Heart left ventricle (tissue), 16 donors: Measurements from ENCODE around the gene ZFAND5. TPM values are rescaled to one million over a fixed set of nuclear protein-coding genes. Genes with fewer than 3 reads are reported as not detected.

Experiments used
- ATAC-seq, 4 donors: fragments of 200-7000 bp; cut with Tn5 transposase; one replicate each; pipeline ENCODE4 v1.9.1; 2020 to 2022; ENCODE audit warnings: moderate library complexity in 4 of 4, mild to moderate bottlenecking in 3 of 4, moderate number of reproducible peaks in 1 of 4
- DNase-seq, 5 donors: peaks; one replicate each; pipeline ENCODE4 v3.0.0-alpha.2; 2020
- H3K27ac ChIP-seq, 12 donors: fragments of 200-600 bp; sonication (generic) in 4 of 12; one replicate each; pipeline versions ENCODE4 v1.5.0 to v1.8.0; 2016 to 2022; ENCODE audit warnings: mild to moderate bottlenecking in 2 of 12
- H3K27me3 ChIP-seq, 9 donors: fragments of 200-600 bp; sonication (generic) in 2 of 9; one replicate each; pipeline versions ENCODE4 v1.5.1 to v1.8.0; 2016 to 2022; ENCODE audit warnings: mild to moderate bottlenecking in 3 of 9
- H3K36me3 ChIP-seq, 9 donors: fragments of 200-600 bp; sonication (generic) in 2 of 9; one replicate each; pipeline versions ENCODE4 v1.5.0 to v1.8.0; 2018 to 2022; ENCODE audit warnings: mild to moderate bottlenecking in 2 of 9
- H3K4me1 ChIP-seq, 12 donors: fragments of 200-600 bp; sonication (generic) in 4 of 12; one replicate each; pipeline versions ENCODE4 v1.5.0 to v1.8.0; 2016 to 2022; ENCODE audit warnings: mild to moderate bottlenecking in 3 of 12
- H3K4me3 ChIP-seq, 12 donors: fragments of 200-600 bp; sonication (generic) in 4 of 12; one replicate each; pipeline versions ENCODE4 v1.5.0 to v1.8.0; 2017 to 2022; ENCODE audit warnings: mild to moderate bottlenecking in 9 of 12, moderate library complexity in 4 of 12
- H3K9me3 ChIP-seq, 12 donors: fragments of 200-600 bp; sonication (generic) in 4 of 12; one replicate each; pipeline versions ENCODE4 v1.5.0 to v1.8.0; 2016 to 2022; ENCODE audit warnings: mild to moderate bottlenecking in 1 of 12
- CTCF ChIP-seq, 12 donors: fragments of 200-600 bp; sonication (generic) in 4 of 12; IDR thresholded peaks; one replicate each; pipeline versions ENCODE4 v1.5.0 to v1.8.0; 2018 to 2022; ENCODE audit warnings: antibody characterized with exemption in 12 of 12, mild to moderate bottlenecking in 5 of 12
- POLR2A ChIP-seq, 2 donors: fragments of 450-650 bp; IDR thresholded peaks; one replicate each; pipeline ENCODE4 v1.6.1; 2017; ENCODE audit warnings: antibody characterized with exemption in 2 of 2, mild to moderate bottlenecking in 2 of 2, moderate library complexity in 2 of 2
- WGBS, 4 donors: extraction: QIAGEN DNeasy Blood & Tissue Kit in 2 of 4; methylation state at CpG; one replicate each; pipeline versions ENCODE4 v1.1.5 to v1.1.7; 2013 to 2018; 5-methylcytosine and 5-hydroxymethylcytosine counted together
- intact Hi-C, 10 donors: fragments of 100-400 bp; cut with DNase I; formaldehyde crosslinking; loops; one replicate each; pipeline versions ENCODE4 v1.11.1 to v1.14.2; 2022
- polyA plus RNA-seq, 2 donors: library from polyadenylated mRNA; stranded (reverse); fragments of 200-250 nt; gene quantifications; one replicate each; pipeline ENCODE4 v1.2.3, GENCODE V29; 2013
- total RNA-seq, 9 donors: library from RNA; depleted of rRNA in 2 of 9; stranded (reverse); fragments of >200 nt in 2 of 9; fragmentation: NEBNext Ultra II Directional in 3 of 9; extraction: Animal tissue kit (Norgen Biotek cat#: 25700) in 3 of 9; gene quantifications; one replicate each; pipeline versions ENCODE4 v1.1.0 to v1.2.4, GENCODE V29; 2016 to 2023
- donor health status: ischemic (EF 13 %, LVEDD 7.1; RV severe dilation, severe dysfunction).
- donor health status: healthy with polysubstance abuse.
- donor health status: DM: no; HTN: yes; CAD: no.
- donor health status: DM: no; HTN: no; CAD: no.
- donor health status: ischemic (EF 25% LVEDD 6.9; RV normal size, moderate dysfunction).
- donor health status: ischemic (EF 25% LVEDD 5.7; RV mildly dilated, moderate dysfunction).
- donor health status: healthy.
- donor health status: DM: yes; HTN: yes; CAD: no.
- donor health status: ischemic (EF 35%, LVEDD 5.7; RV mildly dilated, moderate dysfunction).
- donor health status: nonischemic (EF 11% LVEDD 7.7; RV severe dilation, severe dysfunction).
- donor health status: DM: yes; HTN: yes; CAD: no.
- donor health status: PGD.
- donor health status: ischemic (EF 29% LVEDD 5.4; RV normal size, mild dysfunction).
- donor health status: nonischemic (EF 23%, LVEDD 6.1; RV moderate dilation, normal function).

Gene ZFAND5
- total and polyA plus RNA-seq, 11 donors: 99.1 to 275 (median 157) TPM

GRCh38 chr9:72333197-72333596, 31.8 kb downstream of the ZFAND5 start:
- Histone ChIP-seq H3K27me3 (no peaks in the 10 kb centered on the region), H3K27ac (no peak overlapping the region), H3K4me3 (no peak overlapping the region), H3K4me1 (no peaks in the 10 kb centered on the region), H3K36me3 (peaks cover 0 to 29% (median 0%) of the 10 kb centered on the region in 9 donors), H3K9me3 (no peaks in the 10 kb centered on the region)
- WGBS, 4 donors: 91 to 99% (median 93%) methylated on average over 3 of the region's 3 CpGs
- no peak for ATAC-seq
- TF ChIP-seq CTCF (IDR thresholded peaks at IDR 0.05) (no peak), POLR2A (IDR thresholded peaks at IDR 0.05) (no peak)
- intact Hi-C loops: no loop called here
- DNase-seq: no peak

GRCh38 chr9:72332351-72332750, 32.7 kb downstream of the ZFAND5 start:
- TF ChIP-seq CTCF (IDR thresholded peaks at IDR 0.05) (no peak), POLR2A (IDR thresholded peaks at IDR 0.05) (no peak)
- no peaks in the 10 kb centered on the region for H3K27me3 ChIP-seq
- intact Hi-C loops: no loop called here
- H3K27ac ChIP-seq: no peak overlapping the region
- H3K4me3 ChIP-seq: no peak overlapping the region
- DNase-seq (no peak), ATAC-seq (no peak)
- no peaks in the 10 kb centered on the region for H3K4me1 ChIP-seq
- H3K9me3 ChIP-seq: no peaks in the 10 kb centered on the region
- 77 to 93% (median 80%) methylated on average over 4 of the region's 4 CpGs for WGBS, 4 donors
- H3K36me3 ChIP-seq: peaks cover 0 to 22% (median 0%) of the 10 kb centered on the region in 9 donors

- intact Hi-C loops: no loop called here
Measured at GRCh38 chr9:72327631-72328030, 37.4 kb downstream of the ZFAND5 start.

GRCh38 chr9:72326641-72327040, 38.4 kb downstream of the ZFAND5 start:
- no peak overlapping the region for H3K27ac ChIP-seq
- no peaks in the 10 kb centered on the region for H3K4me1 ChIP-seq
- WGBS, 4 donors: 84 to 97% (median 94%) methylated on average over 2 of the region's 2 CpGs
- TF ChIP-seq POLR2A (IDR thresholded peaks at IDR 0.05): no peak
- TF ChIP-seq CTCF (IDR thresholded peaks at IDR 0.05): no peak
- intact Hi-C loops: no loop called here
- no peak overlapping the region for H3K4me3 ChIP-seq
- peaks cover 0 to 4% (median 0%) of the 10 kb centered on the region in 12 donors for H3K9me3 ChIP-seq
- no peak for DNase-seq
- H3K27me3 ChIP-seq: no peaks in the 10 kb centered on the region
- no peaks in the 10 kb centered on the region for H3K36me3 ChIP-seq
- ATAC-seq: no peak

More at GRCh38 chr9:72327631-72328030, 37.4 kb downstream of the ZFAND5 start:
- no peak for DNase-seq
- TF ChIP-seq CTCF (IDR thresholded peaks at IDR 0.05) (no peak), POLR2A (IDR thresholded peaks at IDR 0.05) (no peak)
- no peak overlapping the region for H3K27ac ChIP-seq
- no peaks in the 10 kb centered on the region for H3K27me3 ChIP-seq
- no peaks in the 10 kb centered on the region for H3K4me1 ChIP-seq
- ATAC-seq: no peak
- no peaks in the 10 kb centered on the region for H3K36me3 ChIP-seq
- WGBS, 4 donors: 87 to 92% (median 89%) methylated on average over 10 of the region's 10 CpGs
- peaks cover 0 to under 1% (median 0%) of the 10 kb centered on the region in 12 donors for H3K9me3 ChIP-seq
- no peak overlapping the region for H3K4me3 ChIP-seq
